Measurements from ENCODE around the gene LRRC58. TPM values are rescaled to one million over a fixed set of nuclear protein-coding genes. Genes with fewer than 3 reads are reported as not detected.

Gene LRRC58
- total and polyA plus RNA-seq, 7 donors = 3.4 to 13.2 (median 6.8) TPM

DNA sequence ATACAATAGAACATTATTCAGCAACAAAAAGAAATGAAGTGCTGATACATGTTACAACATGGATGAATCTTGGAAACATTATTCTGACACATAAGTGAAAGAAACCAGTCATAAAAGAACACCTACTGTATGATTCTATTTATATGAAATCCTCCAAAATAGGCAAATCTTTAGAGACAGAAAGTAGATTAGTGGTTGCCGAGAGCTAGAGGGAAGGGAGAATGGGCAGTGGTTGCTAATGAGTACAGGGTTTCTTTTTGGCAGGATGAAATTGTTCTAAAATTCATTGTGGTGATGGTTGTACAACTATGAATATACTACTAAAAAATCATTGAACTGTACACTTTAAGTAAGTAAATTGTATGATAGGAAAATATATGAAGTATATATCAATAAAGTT lies 6.3 kb upstream of the LRRC58 start:
- H3K9me3 ChIP-seq = no peaks in the 10 kb centered on the region
- no peak for ATAC-seq
- TF ChIP-seq, protein P1, sequence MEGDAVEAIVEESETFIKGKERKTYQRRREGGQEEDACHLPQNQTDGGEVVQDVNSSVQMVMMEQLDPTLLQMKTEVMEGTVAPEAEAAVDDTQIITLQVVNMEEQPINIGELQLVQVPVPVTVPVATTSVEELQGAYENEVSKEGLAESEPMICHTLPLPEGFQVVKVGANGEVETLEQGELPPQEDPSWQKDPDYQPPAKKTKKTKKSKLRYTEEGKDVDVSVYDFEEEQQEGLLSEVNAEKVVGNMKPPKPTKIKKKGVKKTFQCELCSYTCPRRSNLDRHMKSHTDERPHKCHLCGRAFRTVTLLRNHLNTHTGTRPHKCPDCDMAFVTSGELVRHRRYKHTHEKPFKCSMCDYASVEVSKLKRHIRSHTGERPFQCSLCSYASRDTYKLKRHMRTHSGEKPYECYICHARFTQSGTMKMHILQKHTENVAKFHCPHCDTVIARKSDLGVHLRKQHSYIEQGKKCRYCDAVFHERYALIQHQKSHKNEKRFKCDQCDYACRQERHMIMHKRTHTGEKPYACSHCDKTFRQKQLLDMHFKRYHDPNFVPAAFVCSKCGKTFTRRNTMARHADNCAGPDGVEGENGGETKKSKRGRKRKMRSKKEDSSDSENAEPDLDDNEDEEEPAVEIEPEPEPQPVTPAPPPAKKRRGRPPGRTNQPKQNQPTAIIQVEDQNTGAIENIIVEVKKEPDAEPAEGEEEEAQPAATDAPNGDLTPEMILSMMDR (IDR thresholded peaks at IDR 0.05) = no peak

DNA sequence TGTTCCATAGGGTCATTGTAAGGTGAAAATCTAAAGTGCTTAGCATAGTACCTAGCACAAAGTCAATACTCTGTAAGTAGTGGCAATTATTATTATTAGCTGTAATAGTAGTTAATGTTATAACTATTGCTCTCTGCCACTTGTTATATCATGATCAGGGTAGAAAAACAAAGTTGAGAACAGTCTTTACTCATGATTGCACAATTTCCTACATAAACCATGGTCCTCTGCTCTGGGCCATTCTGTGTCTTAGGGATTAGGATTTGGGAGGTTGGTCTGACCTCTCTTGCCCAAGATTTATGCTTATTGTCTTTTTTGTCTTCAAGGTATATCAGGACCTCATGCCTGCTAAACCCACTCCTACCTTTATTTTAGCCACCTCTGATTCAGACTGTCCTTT lies 4.3 kb upstream of the LRRC58 start:
- TF ChIP-seq, protein P1 (IDR thresholded peaks at IDR 0.05) = no peak
- Histone ChIP-seq H3K27ac (no peak overlapping the region), H3K27me3 (ENCODE audit: insufficient read depth in 3 of 3, low read length in 2 of 3) (no peaks in the 10 kb centered on the region), H3K9me3 (no peaks in the 10 kb centered on the region), H3K4me3 (no peak overlapping the region), H3K36me3 (ENCODE audit: insufficient read depth in 1 of 2, low read depth in 1 of 2) (no peaks in the 10 kb centered on the region), H3K4me1 (peaks cover 9% of the 10 kb centered on the region)
- ATAC-seq (no peak), DNase-seq (no peak)
- intact Hi-C loops (cut with DNase I) = loop anchor here in 1 of 2 donors (5.0 kb wide), 1 partner anchor 106 kb away; no protein-coding TSS in a partner anchor

More for the DNA sequence above, 6.3 kb upstream of the LRRC58 start:
- intact Hi-C loops (cut with DNase I) = no loop called here
- Histone ChIP-seq H3K27ac (no peak overlapping the region), H3K36me3 (ENCODE audit: insufficient read depth in 1 of 2, low read depth in 1 of 2) (no peaks in the 10 kb centered on the region), H3K27me3 (ENCODE audit: insufficient read depth in 3 of 3, low read length in 2 of 3) (no peaks in the 10 kb centered on the region), H3K4me1 (peaks cover 3% of the 10 kb centered on the region), H3K4me3 (no peak overlapping the region)
- no peak for DNase-seq
- 80 to 89% (median 81%) methylated on average over 1 of the region's 1 CpG for WGBS, 3 donors

DNA sequence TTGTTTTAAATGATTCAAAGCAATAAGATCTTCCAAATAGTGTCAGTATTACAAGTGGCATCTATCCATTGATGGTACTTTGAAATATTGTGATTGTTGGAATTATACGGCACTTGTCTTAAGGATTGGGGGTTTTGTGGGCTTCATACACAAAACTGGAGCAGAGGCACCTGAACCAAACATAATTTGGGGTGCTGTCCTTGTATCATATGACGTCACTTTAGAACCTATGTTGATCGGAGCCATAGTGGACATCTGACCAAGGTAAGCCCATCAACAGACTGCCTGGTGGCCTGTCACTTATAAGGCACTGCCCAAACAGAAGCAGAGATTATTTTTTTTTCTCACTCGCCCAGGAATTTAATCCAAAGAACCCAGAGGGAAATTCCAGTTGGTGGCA lies 2.9 kb upstream of the LRRC58 start:
- no peak for ATAC-seq

DNA sequence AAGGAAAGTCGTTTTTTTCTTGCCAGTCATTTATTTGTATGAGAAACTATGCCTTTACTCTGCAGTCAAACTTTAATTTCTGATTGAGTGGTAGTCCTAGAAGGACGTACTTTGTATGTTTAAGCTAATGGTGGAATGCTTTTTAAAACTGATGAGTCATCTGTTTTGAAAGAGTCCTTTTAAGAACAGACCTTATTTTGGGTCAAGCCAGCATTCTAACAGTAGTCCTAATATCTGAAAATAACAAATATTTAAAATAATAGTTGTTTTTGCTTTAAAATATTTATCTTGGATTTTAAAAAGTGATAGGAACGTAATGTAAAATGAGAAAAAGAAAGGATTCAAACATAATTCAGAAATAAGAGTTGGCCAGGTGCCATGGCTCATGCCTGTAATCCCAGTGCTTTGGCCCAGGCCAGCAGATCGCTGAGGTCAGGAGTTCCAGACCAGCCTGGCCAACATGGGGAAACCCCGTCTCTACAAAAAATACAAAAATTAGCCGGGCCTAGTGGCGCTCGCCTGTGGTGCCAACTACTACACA lies 1.3 kb upstream of the LRRC58 start:
- Histone ChIP-seq H3K36me3 (ENCODE audit: insufficient read depth in 1 of 2, low read depth in 1 of 2) (no peaks in the 10 kb centered on the region), H3K9me3 (no peaks in the 10 kb centered on the region), H3K4me3 (peak overlapping the region; percentile 89), H3K27ac (peak overlapping the region; percentile 94), H3K4me1 (peaks cover 16% of the 10 kb centered on the region), H3K27me3 (ENCODE audit: insufficient read depth in 3 of 3, low read length in 2 of 3) (no peaks in the 10 kb centered on the region)
- no peak for DNase-seq
- 41 to 55% (median 45%) methylated on average over 8 of the region's 8 CpGs for WGBS, 3 donors
- no peak for ATAC-seq
- TF ChIP-seq, protein P1 (IDR thresholded peaks at IDR 0.05) = no peak
- intact Hi-C loops (cut with DNase I) = loop anchor here in 1 of 2 donors (5.0 kb wide), 1 partner anchor 103 kb away; no protein-coding TSS in a partner anchor

More for the DNA sequence above, 2.9 kb upstream of the LRRC58 start:
- H3K4me1 ChIP-seq = peaks cover 16% of the 10 kb centered on the region
- TF ChIP-seq, protein P1 (IDR thresholded peaks at IDR 0.05) = no peak
- no peak for DNase-seq
- 88 to 94% (median 90%) methylated on average over 4 of the region's 4 CpGs for WGBS, 3 donors
- no peaks in the 10 kb centered on the region for H3K36me3 ChIP-seq (ENCODE audit: insufficient read depth in 1 of 2, low read depth in 1 of 2)
- no peaks in the 10 kb centered on the region for H3K9me3 ChIP-seq
- H3K27me3 ChIP-seq (ENCODE audit: insufficient read depth in 3 of 3, low read length in 2 of 3) = no peaks in the 10 kb centered on the region
- no peak overlapping the region for H3K27ac ChIP-seq
- intact Hi-C loops (cut with DNase I) = loop anchor here in 1 of 2 donors (5.0 kb wide), 1 partner anchor 105 kb away; no protein-coding TSS in a partner anchor
- no peak overlapping the region for H3K4me3 ChIP-seq

DNA sequence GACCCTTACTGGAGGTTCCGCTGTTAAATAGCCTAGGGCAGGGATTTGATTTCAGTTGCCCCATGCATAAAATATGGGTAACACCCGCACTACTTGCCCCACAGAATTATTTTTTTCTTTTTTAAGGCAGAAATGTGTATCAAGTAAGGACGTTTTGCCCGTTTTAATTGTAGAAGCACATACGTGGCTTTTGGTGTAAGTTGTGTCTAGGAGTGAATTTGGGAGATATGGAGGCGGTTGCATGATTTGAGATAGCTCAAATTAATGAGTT lies 636 bp upstream of the LRRC58 start:
- TF ChIP-seq, protein P1 (IDR thresholded peaks at IDR 0.05) = no peak
- Histone ChIP-seq H3K4me1 (peaks cover 16% of the 10 kb centered on the region), H3K27me3 (ENCODE audit: insufficient read depth in 3 of 3, low read length in 2 of 3) (no peaks in the 10 kb centered on the region), H3K9me3 (no peaks in the 10 kb centered on the region), H3K4me3 (peak overlapping the region; percentile 89), H3K27ac (peak overlapping the region; percentile 94), H3K36me3 (ENCODE audit: insufficient read depth in 1 of 2, low read depth in 1 of 2) (no peaks in the 10 kb centered on the region)
- intact Hi-C loops (cut with DNase I) = loop anchor here (5.0 kb wide), 3 partner anchors 68 to 457 kb away; no protein-coding TSS in a partner anchor
- no peak for DNase-seq
- no peak for ATAC-seq
- 5 to 12% (median 5%) methylated on average over 6 of the region's 6 CpGs for WGBS, 3 donors
